Subcutaneous preadipocyte (primary cell): ENCODE results near the gene HTR3A. TPM values are rescaled to one million over a fixed set of nuclear protein-coding genes. Genes with fewer than 3 reads are reported as not detected.

ENCODE experiments used
- total RNA-seq: library from RNA; depleted of rRNA; stranded (reverse); fragments of >200 nt; gene quantifications from 2 replicates; pipeline ENCODE4 v1.2.3, GENCODE V29; 2012

Gene HTR3A
- not detected in 2 replicates for total RNA-seq

DNA sequence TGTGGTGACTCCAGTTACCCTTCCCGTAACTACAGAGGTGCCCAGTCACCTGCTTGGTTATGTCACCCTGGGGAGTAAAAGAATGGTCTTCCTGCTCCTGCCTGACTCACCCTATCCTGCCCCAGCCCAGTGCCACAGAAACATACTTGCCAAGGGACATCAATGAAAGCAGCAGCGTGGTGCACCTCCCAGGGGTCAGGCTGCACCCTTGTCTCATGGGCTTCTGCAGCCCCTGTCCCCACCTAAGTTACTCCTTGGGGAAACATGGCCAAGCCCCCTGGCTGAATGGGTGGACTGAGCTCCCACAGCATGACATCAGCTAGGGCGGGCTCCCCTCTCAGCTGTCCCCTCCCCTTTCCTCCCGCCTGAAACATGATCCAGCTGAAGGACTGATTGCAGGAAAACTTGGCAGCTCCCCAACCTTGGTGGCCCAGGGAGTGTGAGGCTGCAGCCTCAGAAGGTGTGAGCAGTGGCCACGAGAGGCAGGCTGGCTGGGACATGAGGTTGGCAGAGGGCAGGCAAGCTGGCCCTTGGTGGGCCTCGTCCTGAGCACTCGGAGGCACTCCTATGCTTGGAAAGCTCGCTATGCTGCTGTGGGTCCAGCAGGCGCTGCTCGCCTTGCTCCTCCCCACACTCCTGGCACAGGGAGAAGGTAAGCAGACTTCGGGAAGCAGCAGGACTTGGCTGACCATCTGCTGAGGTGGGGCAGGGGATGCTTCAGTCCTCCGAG is at the start of gene HTR3A:
Gene HTR3A (plus strand): TSS at position 368 of the 730 bp plus-strand sequence. CDS start 218 bp downstream, at position 586.

Other genes with a start within 250 kb of the HTR3A start
- 19.5 and 28.0 TPM in 2 replicates for gene ZW10, start 201.4 kb upstream of the HTR3A start, total RNA-seq
- gene CLDN25, start 195.3 kb upstream of the HTR3A start, total RNA-seq, result not detected in 2 replicates
- gene USP28, start 99.5 kb upstream of the HTR3A start, total RNA-seq, result 19.5 and 33.6 TPM in 2 replicates
- gene HTR3B, start 70.3 kb upstream of the HTR3A start, total RNA-seq, result under 0.01 TPM in 1 of 2 replicates, not detected in the other
- 37.1 and 76.4 TPM in 2 replicates for gene ZBTB16, start 84.6 kb downstream of the HTR3A start, total RNA-seq